ENCODE results near the gene POGLUT3. TPM values are rescaled to one million over a fixed set of nuclear protein-coding genes. Genes with fewer than 3 reads are reported as not detected.

Gene POGLUT3, protein sequence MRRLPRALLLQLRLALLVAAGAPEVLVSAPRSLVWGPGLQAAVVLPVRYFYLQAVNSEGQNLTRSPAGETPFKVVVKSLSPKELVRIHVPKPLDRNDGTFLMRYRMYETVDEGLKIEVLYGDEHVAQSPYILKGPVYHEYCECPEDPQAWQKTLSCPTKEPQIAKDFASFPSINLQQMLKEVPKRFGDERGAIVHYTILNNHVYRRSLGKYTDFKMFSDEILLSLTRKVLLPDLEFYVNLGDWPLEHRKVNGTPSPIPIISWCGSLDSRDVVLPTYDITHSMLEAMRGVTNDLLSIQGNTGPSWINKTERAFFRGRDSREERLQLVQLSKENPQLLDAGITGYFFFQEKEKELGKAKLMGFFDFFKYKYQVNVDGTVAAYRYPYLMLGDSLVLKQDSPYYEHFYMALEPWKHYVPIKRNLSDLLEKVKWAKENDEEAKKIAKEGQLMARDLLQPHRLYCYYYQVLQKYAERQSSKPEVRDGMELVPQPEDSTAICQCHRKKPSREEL
- 9.7 and 15.3 TPM in 2 replicates for total RNA-seq (2011; cell fraction: chromatin; rRNA removed; ENCODE audit: low replicate concordance)
- total RNA-seq (2011; cell fraction: nucleolus; rRNA removed) = 8.7 and 12.1 TPM in 2 replicates
- total RNA-seq (2011; cell fraction: nucleoplasm; rRNA removed) = 14.9 and 25.2 TPM in 2 replicates
- 13.0 and 14.5 TPM in 2 replicates for total RNA-seq (2014; rRNA removed)
- total RNA-seq (2014; rRNA removed; fragmentation: Illumina TruSeq; extraction: Trizol) = 23.0 and 28.2 TPM in 2 replicates
- 29.0 and 29.7 TPM in 2 replicates for total RNA-seq (2015; rRNA removed; fragmentation: Illumina TruSeq; extraction: Trizol)
- 15.3 and 18.0 TPM in 2 replicates for total RNA-seq (2021)
- polyA plus RNA-seq (2011; rRNA removed) = 22.7 and 27.9 TPM in 2 replicates
- 6.0 and 13.2 TPM in 2 replicates for polyA plus RNA-seq (2011; cell fraction: cytosol; rRNA removed)
- polyA plus RNA-seq (2011; cell fraction: nucleus; rRNA removed) = 4.8 and 5.3 TPM in 2 replicates
- 16.9 and 21.0 TPM in 2 replicates for polyA plus RNA-seq (2012)
- 21.5 and 24.2 TPM in 2 replicates for polyA plus RNA-seq (2014; fragmentation: Illumina TruSeq; extraction: Trizol)
- polyA plus RNA-seq (2014; fragmentation: Nextera tagmentation; extraction: Ambion mirVana) = 1 to 10 TPM; 4.6 to 6.8 TPM
- 17.4 and 17.8 TPM in 2 replicates for polyA plus RNA-seq (2014; rRNA removed)
- 29.1 and 35.3 TPM in 2 replicates for polyA minus RNA-seq (2011; rRNA and poly(A)+ RNA removed)
- 15.2 and 17.8 TPM in 2 replicates for polyA minus RNA-seq (2011; cell fraction: cytosol; rRNA and poly(A)+ RNA removed)
- 2.6 and 5.6 TPM in 2 replicates for polyA minus RNA-seq (2011; cell fraction: nucleus; rRNA and poly(A)+ RNA removed)
- percentile 73 among the genes with signal in this experiment for Bru-seq, nascent RNA
- percentile 77 among the genes with signal in this experiment for BruChase-seq, experiment 1, labeled RNA remaining after a 2-hour chase
- BruChase-seq, experiment 2, labeled RNA remaining after a 6-hour chase = percentile 79 among the genes with signal in this experiment
- long read RNA-seq, experiment 1, full-length matches to known transcripts = 30 of 48 reads
- long read RNA-seq, experiment 1, partial matches to known transcripts = 1 of 48 reads
- long read RNA-seq, experiment 1, other reads (novel, unspliced or antisense) = 17 of 48 reads
- long read RNA-seq, experiment 2, full-length matches to known transcripts = 1 of 18 reads
- long read RNA-seq, experiment 2, partial matches to known transcripts = 1 of 18 reads
- long read RNA-seq, experiment 2, other reads (novel, unspliced or antisense) = 16 of 18 reads
- long read RNA-seq, experiment 3, full-length matches to known transcripts = 5 of 6 reads
- long read RNA-seq, experiment 3, partial matches to known transcripts = 1 of 6 reads
- long read RNA-seq, experiment 3, other reads (novel, unspliced or antisense) = 0 of 6 reads

DNA sequence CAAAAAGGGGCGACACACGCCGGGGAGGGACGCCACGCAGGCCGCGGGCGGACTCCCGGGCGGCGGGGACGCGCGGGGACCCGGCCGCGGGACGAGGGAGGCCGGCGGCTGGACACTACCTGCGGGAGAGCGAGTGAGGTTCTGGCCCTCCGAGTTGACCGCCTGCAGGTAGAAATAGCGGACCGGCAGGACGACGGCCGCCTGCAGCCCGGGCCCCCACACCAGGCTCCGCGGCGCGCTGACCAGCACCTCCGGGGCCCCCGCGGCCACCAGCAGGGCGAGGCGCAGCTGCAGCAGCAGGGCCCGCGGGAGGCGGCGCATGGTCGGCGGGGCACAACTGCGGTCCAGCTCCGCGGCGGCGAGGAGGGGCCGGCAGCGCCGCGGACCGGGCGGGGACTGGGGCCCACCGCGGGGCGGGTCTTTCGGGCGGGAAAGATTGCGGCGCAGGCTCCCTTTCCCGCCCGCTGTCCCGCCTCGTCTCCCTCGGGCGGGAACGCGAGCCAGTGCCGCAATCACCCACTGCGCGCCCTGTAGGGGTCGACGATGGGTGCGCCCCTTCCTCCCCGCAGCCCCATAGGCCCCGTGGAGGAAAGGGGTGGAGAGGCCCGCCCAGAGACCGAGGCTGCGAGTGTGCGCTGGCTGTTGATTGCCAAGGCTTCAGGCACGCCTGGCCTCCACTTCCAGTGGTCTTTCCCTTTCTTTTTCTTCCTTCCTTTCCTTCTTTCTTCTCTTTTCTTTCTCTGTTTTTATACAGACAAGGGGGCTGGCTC lies at the start of gene POGLUT3:
Gene POGLUT3, minus strand, starts transcription at position 339 of the 770 bp plus-strand sequence. Its CDS starts 18 bp downstream, at position 321.
- H3K79me2 ChIP-seq (ENCODE audit: control insufficient read depth, insufficient read depth, low read length) = peaks cover 34% of the 10 kb centered on the region
- no peak for FAIRE-seq
- TSS peak; percentile 50 for BruUV-seq (replicated peaks)
- no peaks in the 10 kb centered on the region for H4K20me1 ChIP-seq (replicated peaks; ENCODE audit: control insufficient read depth, insufficient read depth, low read length)
- peak; percentile 81 to 88 (median 86) for DNase-seq (ENCODE audit: extremely low read depth in 1 of 4, low spot score in 3 of 4)
- H3K36me3 ChIP-seq (ENCODE audit: control insufficient read depth, insufficient read depth, low read length) = peaks cover 2% of the 10 kb centered on the region; the same call in 1 of the 3 replicates
- H2AFZ ChIP-seq (ENCODE audit: low read depth, low read length) = peak within 1 kb of the TSS; percentile 88
- intact Hi-C loops (cut with micrococcal nuclease) = loop anchor here (5.0 to 10.0 kb wide), 4 partner anchors 54 to 373 kb away; partner anchors contain the start of genes ACAT1 and EXPH5
- no peaks in the 10 kb centered on the region for H3K9me1 ChIP-seq (ENCODE audit: control insufficient read depth, insufficient read depth, low read length)
- ChIA-PET POLR2A (interaction anchor here (0.9 to 1.5 kb wide), 2 partner anchors 9 to 28 kb away, joined by 4 read pairs; no protein-coding TSS in a partner anchor), CTCF (ENCODE audit: low intra/inter-chr PET ratio) (no interaction called here)
- H3K4me1 ChIP-seq (replicated peaks in 1 of 2; ENCODE audit: control insufficient read depth in 2 of 2, insufficient read depth in 2 of 2, low read length in 2 of 2) = peaks cover 17 to 37% of the 10 kb centered on the region in 2 experiments
- peak within 1 kb of the TSS; percentile 88 for H3K4me2 ChIP-seq (ENCODE audit: insufficient read depth, low read length)
- peak; percentile 84 for ATAC-seq
- peak within 1 kb of the TSS; percentile 88 to 98 for H3K9ac ChIP-seq (ENCODE audit: insufficient read depth in 1 of 2, low read depth in 2 of 2, low read length in 2 of 2)
- in situ Hi-C loops (cut with MboI) = no loop called here
- H3K27ac ChIP-seq (ENCODE audit: extremely low read depth, low read depth, low read length) = peak within 1 kb of the TSS; percentile 97
- H3K27me3 ChIP-seq (ENCODE audit: control insufficient read depth in 2 of 2, insufficient read depth in 2 of 2, low read length in 2 of 2) = no peaks in the 10 kb centered on the region
- under 1% methylated on average over 43 of the region's 84 CpGs for WGBS (ENCODE audit: insufficient coverage, low coverage, missing lambda C conversion rate)
- H3K9me3 ChIP-seq (replicated peaks; ENCODE audit: control insufficient read depth, insufficient read depth, low read depth, low read length) = no peaks in the 10 kb centered on the region
- peak within 1 kb of the TSS; percentile 59 for H3K4me3 ChIP-seq
- TF ChIP-seq STAT6 (CRISPR knock-in tag; IDR thresholded peaks at IDR 0.05) (no peak), FOSL1 (tag; conservative IDR thresholded peaks at IDR 0.05) (peak; percentile 54; the same call in 1 of the 2 replicates), HDAC1 (IDR thresholded peaks at IDR 0.05) (peak in 1 of 2 experiments; percentile 12; a peak in 1 of 4 replicates), ZNF707 (CRISPR knock-in tag; conservative IDR thresholded peaks at IDR 0.05) (no peak), SMARCE1 (IDR thresholded peaks at IDR 0.05) (0 out of 2 replicates have a peak, but pooled peaks have one; percentile 34), ZNF24 (IDR thresholded peaks at IDR 0.05) (peak; percentile 25; the same call in 1 of the 2 replicates)

Data from K562 (cell line).